GM12878 (cell line): Measurements from ENCODE around the gene TNFRSF1B. TPM values are rescaled to one million over a fixed set of nuclear protein-coding genes. Genes with fewer than 3 reads are reported as not detected.

ENCODE experiments used
- ATAC-seq: fragments of 200-7000 bp; cut with Tn5 transposase; 3 replicates; pipeline ENCODE4 v1.9.1; 2020; ENCODE audit warnings: mild to moderate bottlenecking, moderate library complexity
- BruUV-seq: library from RNA; stranded (reverse); fragments of 400-500 nt; replicated peaks from 2 replicates; lab custom pipeline; 2021; lab: Mats Ljungman, UMichigan
- CTCF ChIA-PET: fragments of 300-600 bp; sonication (Branson Sonifier 250); formaldehyde crosslinking; extraction: SDS; loops from one replicate; lab custom pipeline; 2021; ENCODE audit warnings: inconsistent platforms; lab: Yijun Ruan, JAX
- POLR2A ChIA-PET: fragments of 350-600 bp; formaldehyde crosslinking; extraction: SDS; loops from one replicate; lab custom pipeline; 2021; ENCODE audit warnings: inconsistent platforms; lab: Charles Lee
- RAD21 ChIA-PET: fragments of 300-600 bp; sonication (Branson Sonifier 250); formaldehyde crosslinking; loops from one replicate; lab custom pipeline; 2023; ENCODE audit warnings: antibody characterized with exemption; ENCODE audit not compliant: unreplicated experiment; lab: Charles Lee
- SMC1A ChIA-PET: fragments of 300-600 bp; sonication (Branson Sonifier 250); formaldehyde crosslinking; loops from one replicate; lab custom pipeline; 2023; ENCODE audit not compliant: unreplicated experiment, uncharacterized antibody; lab: Charles Lee
- DNase-seq: peaks from one replicate; pipeline ENCODE4 v3.0.0-alpha.2; 2011; ENCODE audit warnings: low read depth, low spot score
- FAIRE-seq: peaks from 3 replicates; lab custom pipeline; 2011; peaks lifted over from hg19 to GRCh38; lab: Jason Lieb, UNC
- H2AFZ ChIP-seq: 2 replicates; pipeline ENCODE4 v1.6.0; 2011; ENCODE audit warnings: low read depth, low read length, control low read depth; ENCODE audit not compliant: control insufficient read depth
- H3K27ac ChIP-seq: 2 replicates; pipeline ENCODE4 v1.5.1; 2011; ENCODE audit warnings: control low read depth; ENCODE audit not compliant: control insufficient read depth, insufficient read depth
- H3K27me3 ChIP-seq, 2 experiments: replicated peaks in 1 of 2; 2 replicates each; pipeline versions ENCODE4 v1.6.0 to v1.6.1; 2011; ENCODE audit warnings: low read length in 1 of 2; ENCODE audit not compliant: control insufficient read depth in 2 of 2, insufficient read depth in 2 of 2
- H3K36me3 ChIP-seq, 2 experiments: 2 replicates each; pipeline ENCODE4 v1.5.1; 2011; ENCODE audit warnings: low read length in 1 of 2; ENCODE audit not compliant: control insufficient read depth in 2 of 2, insufficient read depth in 2 of 2
- H3K4me1 ChIP-seq: 2 replicates; pipeline ENCODE4 v1.6.1; 2011; ENCODE audit warnings: mild to moderate bottlenecking, low read length, moderate library complexity, mixed read lengths; ENCODE audit not compliant: control insufficient read depth, insufficient read depth
- H3K4me2 ChIP-seq: 2 replicates; pipeline ENCODE4 v1.6.0; 2011; ENCODE audit warnings: control low read depth; ENCODE audit not compliant: control insufficient read depth, insufficient read depth
- H3K4me3 ChIP-seq: fragments of 200-600 bp; sonication (generic); 2 replicates; pipeline ENCODE4 v1.5.1; 2016
- H3K79me2 ChIP-seq: 2 replicates; pipeline ENCODE4 v1.6.0; 2011; ENCODE audit warnings: low read length; ENCODE audit not compliant: control insufficient read depth, insufficient read depth
- H3K9ac ChIP-seq: 2 replicates; pipeline ENCODE4 v1.8.0; 2011; ENCODE audit warnings: low read length, control low read depth, mixed read lengths; ENCODE audit not compliant: control insufficient read depth, insufficient read depth
- H3K9me3 ChIP-seq: replicated peaks from 3 replicates; pipeline ENCODE4 v1.5.1; 2011; ENCODE audit warnings: mild to moderate bottlenecking, low read length; ENCODE audit not compliant: control insufficient read depth, insufficient read depth
- H4K20me1 ChIP-seq: 2 replicates; pipeline ENCODE4 v1.6.0; 2011; ENCODE audit not compliant: control insufficient read depth, insufficient read depth
- BACH1 ChIP-seq: fragments of 450-650 bp; IDR thresholded peaks from 2 replicates; pipeline ENCODE4 v1.6.1; 2017; ENCODE audit warnings: mild to moderate bottlenecking, borderline replicate concordance
- BMI1 ChIP-seq: fragments of 450-650 bp; IDR thresholded peaks from 2 replicates; pipeline ENCODE4 v1.6.1; 2016; ENCODE audit warnings: mild to moderate bottlenecking, moderate library complexity, borderline replicate concordance
- CHD2 ChIP-seq: IDR thresholded peaks from 2 replicates; pipeline ENCODE4 v1.6.1; 2011; ENCODE audit warnings: low read depth, low read length, improper control_type of control experiment, borderline replicate concordance
- EP300 ChIP-seq, 2 experiments: fragments of 150-350 bp in 1 of 2; IDR thresholded peaks; 2 replicates each; pipeline ENCODE4 v1.6.1; 2011 to 2012; ENCODE audit warnings: low read depth in 2 of 2, low read length in 2 of 2, borderline replicate concordance in 1 of 2, improper control_type of control experiment in 1 of 2, inconsistent platforms in 1 of 2; ENCODE audit not compliant: control insufficient read depth in 1 of 2
- FOXM1 ChIP-seq: IDR thresholded peaks from 2 replicates; pipeline ENCODE4 v1.6.1; 2012; ENCODE audit warnings: low read depth, mild to moderate bottlenecking, inconsistent platforms, low read length, moderate library complexity
- NBN ChIP-seq: fragments of 450-650 bp; IDR thresholded peaks from 2 replicates; pipeline ENCODE4 v1.6.1; 2016
- NRF1 ChIP-seq: conservative IDR thresholded peaks from 2 replicates; pipeline ENCODE4 v1.6.1; 2011; ENCODE audit warnings: mild to moderate bottlenecking, low read depth, low read length, improper control_type of control experiment
- SREBF1 ChIP-seq: IDR thresholded peaks from 2 replicates; pipeline ENCODE4 v1.6.1; 2012; ENCODE audit warnings: mild to moderate bottlenecking, low read length
- WGBS: methylation state at CpG from one replicate; pipeline ENCODE4 v1.1.6; 2016; ENCODE audit warnings: low lambda C conversion rate; ENCODE audit not compliant: insufficient replicate concordance, insufficient coverage; ENCODE audit errors: missing lambda C conversion rate; 5-methylcytosine and 5-hydroxymethylcytosine counted together
- in situ Hi-C: fragments of 300-500 bp; cut with MboI; formaldehyde crosslinking; loops from 9 replicates; pipeline ENCODE4 v1.14.3; 2018; ENCODE audit warnings: mixed read lengths
- intact Hi-C: fragments of 100-400 bp; cut with micrococcal nuclease; formaldehyde crosslinking; loops from one replicate; pipeline ENCODE4 v1.14.2; 2022; ENCODE audit not compliant: unreplicated experiment
- polyA plus RNA-seq, 11 experiments: library from polyadenylated mRNA; depleted of rRNA in 4 of 11; unstranded in 6 of 11; stranded (reverse) in 5 of 11; fragments of >200 nt; fragmentation: Nextera tagmentation in 4 of 11; fragmentation: Illumina TruSeq in 1 of 11; extraction: Ambion mirVana in 4 of 11; extraction: Trizol in 1 of 11; gene quantifications; 1 replicate in 1 of 11; 2 replicates in 10 of 11; pipeline versions ENCODE4 v1.2.1 to v1.2.3, GENCODE V29; 2011 to 2016; ENCODE audit warnings: inconsistent platforms in 2 of 11, missing spikeins in 2 of 11, low read depth in 1 of 11
- total RNA-seq, 4 experiments: library from RNA; depleted of rRNA in 3 of 4; stranded (reverse); fragments of >200 nt in 3 of 4; fragmentation: Illumina TruSeq in 1 of 4; extraction: Trizol in 1 of 4; gene quantifications; 2 replicates each; pipeline versions ENCODE4 v1.2.1 to v1.2.3, GENCODE V29; 2013 to 2021
- TF ChIP-seq, protein P1 (sequence below): fragments of 450-650 bp; IDR thresholded peaks from 2 replicates; pipeline ENCODE4 v1.6.1; 2016; ENCODE audit warnings: mild to moderate bottlenecking, moderate library complexity, borderline replicate concordance
- TF ChIP-seq, protein P2 (sequence below): fragments of 450-650 bp; conservative IDR thresholded peaks from 2 replicates; pipeline ENCODE4 v1.6.1; 2017; ENCODE audit warnings: mild to moderate bottlenecking, moderate library complexity
- TF ChIP-seq, protein P3 (sequence below): fragments of 150-350 bp; IDR thresholded peaks from 2 replicates; pipeline ENCODE4 v1.6.1; 2016; ENCODE audit warnings: low read depth, low read length

Gene TNFRSF1B
- total and polyA plus RNA-seq, 10 of the 15 experiments (the other 5 are each of a cell fraction or from before 2014, with no cell fraction given): 10.1 to 87.2 (median 37.3) TPM

DNA sequence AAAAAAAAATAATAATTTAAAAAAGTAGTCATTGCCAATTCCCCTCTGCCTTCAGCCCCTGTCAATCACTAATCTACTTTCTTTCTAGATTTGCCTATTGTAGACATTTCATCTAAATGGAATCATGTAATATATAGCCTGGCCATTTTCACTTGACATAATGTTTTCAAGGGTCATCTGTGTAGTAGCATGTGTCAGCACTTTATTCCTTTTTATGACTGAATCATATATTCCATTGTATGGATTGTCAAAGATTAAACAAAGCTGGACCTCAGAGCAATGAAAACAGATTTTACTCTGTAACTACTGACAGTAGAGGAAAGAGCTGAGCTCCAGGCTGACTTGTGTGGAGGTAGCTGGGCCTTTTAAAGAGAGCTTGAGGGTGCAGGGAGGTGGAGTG is 78.9 kb downstream of the TNFRSF1B start (continued):
- TF ChIP-seq, protein P1, sequence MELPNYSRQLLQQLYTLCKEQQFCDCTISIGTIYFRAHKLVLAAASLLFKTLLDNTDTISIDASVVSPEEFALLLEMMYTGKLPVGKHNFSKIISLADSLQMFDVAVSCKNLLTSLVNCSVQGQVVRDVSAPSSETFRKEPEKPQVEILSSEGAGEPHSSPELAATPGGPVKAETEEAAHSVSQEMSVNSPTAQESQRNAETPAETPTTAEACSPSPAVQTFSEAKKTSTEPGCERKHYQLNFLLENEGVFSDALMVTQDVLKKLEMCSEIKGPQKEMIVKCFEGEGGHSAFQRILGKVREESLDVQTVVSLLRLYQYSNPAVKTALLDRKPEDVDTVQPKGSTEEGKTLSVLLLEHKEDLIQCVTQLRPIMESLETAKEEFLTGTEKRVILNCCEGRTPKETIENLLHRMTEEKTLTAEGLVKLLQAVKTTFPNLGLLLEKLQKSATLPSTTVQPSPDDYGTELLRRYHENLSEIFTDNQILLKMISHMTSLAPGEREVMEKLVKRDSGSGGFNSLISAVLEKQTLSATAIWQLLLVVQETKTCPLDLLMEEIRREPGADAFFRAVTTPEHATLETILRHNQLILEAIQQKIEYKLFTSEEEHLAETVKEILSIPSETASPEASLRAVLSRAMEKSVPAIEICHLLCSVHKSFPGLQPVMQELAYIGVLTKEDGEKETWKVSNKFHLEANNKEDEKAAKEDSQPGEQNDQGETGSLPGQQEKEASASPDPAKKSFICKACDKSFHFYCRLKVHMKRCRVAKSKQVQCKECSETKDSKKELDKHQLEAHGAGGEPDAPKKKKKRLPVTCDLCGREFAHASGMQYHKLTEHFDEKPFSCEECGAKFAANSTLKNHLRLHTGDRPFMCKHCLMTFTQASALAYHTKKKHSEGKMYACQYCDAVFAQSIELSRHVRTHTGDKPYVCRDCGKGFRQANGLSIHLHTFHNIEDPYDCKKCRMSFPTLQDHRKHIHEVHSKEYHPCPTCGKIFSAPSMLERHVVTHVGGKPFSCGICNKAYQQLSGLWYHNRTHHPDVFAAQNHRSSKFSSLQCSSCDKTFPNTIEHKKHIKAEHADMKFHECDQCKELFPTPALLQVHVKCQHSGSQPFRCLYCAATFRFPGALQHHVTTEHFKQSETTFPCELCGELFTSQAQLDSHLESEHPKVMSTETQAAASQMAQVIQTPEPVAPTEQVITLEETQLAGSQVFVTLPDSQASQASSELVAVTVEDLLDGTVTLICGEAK: no peak
- no peak for TF ChIP-seq EP300 (IDR thresholded peaks at IDR 0.05; ENCODE audit: borderline replicate concordance in 1 of 2, control insufficient read depth in 1 of 2, low read depth in 2 of 2, low read length in 2 of 2)
- TF ChIP-seq, protein P2, sequence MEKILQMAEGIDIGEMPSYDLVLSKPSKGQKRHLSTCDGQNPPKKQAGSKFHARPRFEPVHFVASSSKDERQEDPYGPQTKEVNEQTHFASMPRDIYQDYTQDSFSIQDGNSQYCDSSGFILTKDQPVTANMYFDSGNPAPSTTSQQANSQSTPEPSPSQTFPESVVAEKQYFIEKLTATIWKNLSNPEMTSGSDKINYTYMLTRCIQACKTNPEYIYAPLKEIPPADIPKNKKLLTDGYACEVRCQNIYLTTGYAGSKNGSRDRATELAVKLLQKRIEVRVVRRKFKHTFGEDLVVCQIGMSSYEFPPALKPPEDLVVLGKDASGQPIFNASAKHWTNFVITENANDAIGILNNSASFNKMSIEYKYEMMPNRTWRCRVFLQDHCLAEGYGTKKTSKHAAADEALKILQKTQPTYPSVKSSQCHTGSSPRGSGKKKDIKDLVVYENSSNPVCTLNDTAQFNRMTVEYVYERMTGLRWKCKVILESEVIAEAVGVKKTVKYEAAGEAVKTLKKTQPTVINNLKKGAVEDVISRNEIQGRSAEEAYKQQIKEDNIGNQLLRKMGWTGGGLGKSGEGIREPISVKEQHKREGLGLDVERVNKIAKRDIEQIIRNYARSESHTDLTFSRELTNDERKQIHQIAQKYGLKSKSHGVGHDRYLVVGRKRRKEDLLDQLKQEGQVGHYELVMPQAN: no peak

DNA sequence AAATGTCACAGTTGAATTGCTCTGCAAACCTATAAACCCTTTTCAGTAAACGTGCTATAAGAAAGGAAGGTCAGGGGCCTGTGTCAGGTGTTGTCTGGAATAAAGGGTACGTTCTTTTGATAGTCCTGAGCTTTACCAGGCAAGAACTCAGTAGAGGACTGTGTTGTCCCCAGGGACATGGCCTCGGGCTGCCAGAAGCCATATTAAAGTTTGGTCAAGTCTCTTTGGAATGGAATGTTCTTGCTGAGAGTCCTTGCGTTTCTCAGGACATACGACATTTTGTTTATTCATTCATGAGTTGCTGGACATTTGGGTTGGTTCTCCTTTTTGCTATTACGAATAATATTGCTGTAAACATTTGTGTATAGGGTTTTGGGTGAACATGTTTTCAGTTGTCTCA is 79.8 kb downstream of the TNFRSF1B start:
- Histone ChIP-seq H2AFZ (no peak overlapping the region), H3K4me2 (no peak overlapping the region), H4K20me1 (no peaks in the 10 kb centered on the region), H3K9ac (no peak overlapping the region), H3K9me3 (no peaks in the 10 kb centered on the region), H3K79me2 (no peaks in the 10 kb centered on the region), H3K36me3 (peaks cover 6 to 17% of the 10 kb centered on the region in 2 experiments), H3K4me1 (no peaks in the 10 kb centered on the region), H3K4me3 (no peak overlapping the region), H3K27me3 (no peaks in the 10 kb centered on the region), H3K27ac (no peak overlapping the region)
- ChIA-PET RAD21 (no interaction called here), CTCF (interaction anchor here (1.0 kb wide), 1 partner anchor 122 kb away, joined by 3 read pairs; no protein-coding TSS in a partner anchor), SMC1A (interaction anchor here (1.3 kb wide), 1 partner anchor 122 kb away, joined by 3 read pairs; no protein-coding TSS in a partner anchor), POLR2A (no interaction called here)
- no TSS peak for BruUV-seq
- 88% methylated on average over 6 of the region's 6 CpGs for WGBS
- ATAC-seq (no peak), DNase-seq (no peak), FAIRE-seq (no peak)
- intact Hi-C loops (no loop called here), in situ Hi-C loops (no loop called here)
- TF ChIP-seq, protein P3, sequence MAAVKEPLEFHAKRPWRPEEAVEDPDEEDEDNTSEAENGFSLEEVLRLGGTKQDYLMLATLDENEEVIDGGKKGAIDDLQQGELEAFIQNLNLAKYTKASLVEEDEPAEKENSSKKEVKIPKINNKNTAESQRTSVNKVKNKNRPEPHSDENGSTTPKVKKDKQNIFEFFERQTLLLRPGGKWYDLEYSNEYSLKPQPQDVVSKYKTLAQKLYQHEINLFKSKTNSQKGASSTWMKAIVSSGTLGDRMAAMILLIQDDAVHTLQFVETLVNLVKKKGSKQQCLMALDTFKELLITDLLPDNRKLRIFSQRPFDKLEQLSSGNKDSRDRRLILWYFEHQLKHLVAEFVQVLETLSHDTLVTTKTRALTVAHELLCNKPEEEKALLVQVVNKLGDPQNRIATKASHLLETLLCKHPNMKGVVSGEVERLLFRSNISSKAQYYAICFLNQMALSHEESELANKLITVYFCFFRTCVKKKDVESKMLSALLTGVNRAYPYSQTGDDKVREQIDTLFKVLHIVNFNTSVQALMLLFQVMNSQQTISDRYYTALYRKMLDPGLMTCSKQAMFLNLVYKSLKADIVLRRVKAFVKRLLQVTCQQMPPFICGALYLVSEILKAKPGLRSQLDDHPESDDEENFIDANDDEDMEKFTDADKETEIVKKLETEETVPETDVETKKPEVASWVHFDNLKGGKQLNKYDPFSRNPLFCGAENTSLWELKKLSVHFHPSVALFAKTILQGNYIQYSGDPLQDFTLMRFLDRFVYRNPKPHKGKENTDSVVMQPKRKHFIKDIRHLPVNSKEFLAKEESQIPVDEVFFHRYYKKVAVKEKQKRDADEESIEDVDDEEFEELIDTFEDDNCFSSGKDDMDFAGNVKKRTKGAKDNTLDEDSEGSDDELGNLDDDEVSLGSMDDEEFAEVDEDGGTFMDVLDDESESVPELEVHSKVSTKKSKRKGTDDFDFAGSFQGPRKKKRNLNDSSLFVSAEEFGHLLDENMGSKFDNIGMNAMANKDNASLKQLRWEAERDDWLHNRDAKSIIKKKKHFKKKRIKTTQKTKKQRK: no peak
- TF ChIP-seq FOXM1: no peak
- no peak for TF ChIP-seq BMI1
- TF ChIP-seq CHD2: no peak
- TF ChIP-seq NRF1: no peak
- no peak for TF ChIP-seq NBN
- TF ChIP-seq BACH1: no peak
- TF ChIP-seq SREBF1: no peak
